ENCODE measurements around the gene GRID1. TPM values are rescaled to one million over a fixed set of nuclear protein-coding genes. Genes with fewer than 3 reads are reported as not detected.

Gene GRID1
- total RNA-seq, 4 donors from 2014 or later = 0.35 to 10.7 (median 1.3) TPM

DNA sequence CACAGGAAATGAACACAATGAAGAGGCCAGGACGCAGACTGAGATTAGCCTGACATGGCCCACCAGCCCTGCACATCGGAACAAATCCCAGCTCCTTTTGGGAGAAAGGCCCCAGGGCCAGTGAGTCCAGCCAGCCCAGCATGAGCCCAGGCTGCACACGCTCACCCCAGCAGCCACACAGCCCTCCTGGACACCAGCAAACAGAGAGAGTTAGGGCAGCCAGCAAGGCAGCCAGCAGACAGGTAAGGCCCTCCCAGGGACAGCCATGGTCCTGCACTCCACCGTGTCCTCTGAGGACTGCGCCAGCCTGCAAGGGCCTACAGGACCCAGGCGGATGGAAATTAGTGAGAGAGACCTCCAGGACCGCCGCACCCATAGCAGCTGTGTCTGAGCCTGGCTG is 8.1 kb upstream of the GRID1 start:
- no peaks in the 10 kb centered on the region for H3K27me3 ChIP-seq
- TF ChIP-seq POLR2A (IDR thresholded peaks at IDR 0.05) (no peak), CTCF (IDR thresholded peaks at IDR 0.05) (no peak)
- DNase-seq = peak in 1 of 3 donors; percentile 36
- no peak overlapping the region for H3K27ac ChIP-seq
- H3K9me3 ChIP-seq = no peaks in the 10 kb centered on the region
- no peaks in the 10 kb centered on the region for H3K36me3 ChIP-seq
- H3K4me1 ChIP-seq = peaks cover 0 to 5% (median 2%) of the 10 kb centered on the region in 4 donors
- no peak overlapping the region for H3K4me3 ChIP-seq

DNA sequence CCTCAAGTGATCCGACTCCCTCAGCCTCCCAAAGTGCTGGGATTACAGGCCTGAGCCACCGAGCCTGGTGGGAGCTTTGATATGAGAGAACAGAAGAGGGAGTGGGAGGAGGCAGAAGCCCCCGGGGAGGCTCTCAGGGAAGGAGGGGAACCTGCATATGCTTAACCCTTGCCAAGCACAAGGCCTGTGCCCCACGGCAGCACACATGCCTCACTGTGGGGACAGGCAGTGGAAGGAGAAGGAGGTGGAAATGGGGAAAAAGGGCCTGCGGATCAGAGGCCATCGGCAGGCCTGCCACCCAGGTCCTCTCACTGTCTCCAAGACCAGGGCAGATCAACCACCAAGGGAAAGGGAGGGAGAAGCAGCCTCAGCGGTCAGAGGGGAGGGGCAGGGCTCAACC is 7.2 kb upstream of the GRID1 start:
- Histone ChIP-seq H3K36me3 (no peaks in the 10 kb centered on the region), H3K9me3 (no peaks in the 10 kb centered on the region), H3K27me3 (no peaks in the 10 kb centered on the region), H3K4me1 (peaks cover 0 to 5% (median 2%) of the 10 kb centered on the region in 4 donors), H3K4me3 (no peak overlapping the region), H3K27ac (no peak overlapping the region)
- no peak for TF ChIP-seq CTCF (IDR thresholded peaks at IDR 0.05)
- no peak for TF ChIP-seq POLR2A (IDR thresholded peaks at IDR 0.05)
- DNase-seq = peak in 1 of 3 donors; percentile 27

GRCh38 chr10:86373251-86373650 is 6.7 kb upstream of the GRID1 start:
- Histone ChIP-seq H3K36me3 (no peaks in the 10 kb centered on the region), H3K27me3 (no peaks in the 10 kb centered on the region), H3K4me1 (peaks cover 0 to 5% (median 2%) of the 10 kb centered on the region in 4 donors), H3K27ac (no peak overlapping the region), H3K9me3 (no peaks in the 10 kb centered on the region), H3K4me3 (no peak overlapping the region)
- peak in 1 of 3 donors; percentile 24 for DNase-seq
- no peak for TF ChIP-seq CTCF (IDR thresholded peaks at IDR 0.05)
- TF ChIP-seq POLR2A (IDR thresholded peaks at IDR 0.05) = no peak

DNA sequence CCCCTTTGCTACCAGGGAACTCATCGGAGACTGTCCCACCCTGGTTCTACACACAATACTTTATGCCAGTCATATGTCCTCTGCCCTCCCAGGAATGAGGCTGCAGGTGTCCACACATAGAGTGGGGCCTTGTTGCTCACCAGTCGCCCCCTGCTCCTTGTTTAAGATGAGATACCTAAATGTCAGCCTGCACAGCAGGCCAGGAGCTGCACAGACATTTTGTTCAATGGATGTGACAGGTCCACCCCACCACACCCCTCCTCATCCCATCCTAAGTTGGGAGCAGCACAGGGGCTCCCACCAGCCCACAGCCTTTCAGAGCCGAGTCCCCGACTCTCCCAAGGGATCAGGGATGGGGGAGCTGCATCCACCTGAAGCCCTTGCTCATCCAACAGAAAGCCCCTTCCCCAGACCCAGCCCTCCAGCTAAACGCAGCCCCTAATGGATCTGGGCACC is 6.2 kb upstream of the GRID1 start:
- Histone ChIP-seq H3K4me3 (no peak overlapping the region), H3K36me3 (no peaks in the 10 kb centered on the region), H3K4me1 (peaks cover 0 to 5% (median 2%) of the 10 kb centered on the region in 4 donors), H3K9me3 (no peaks in the 10 kb centered on the region), H3K27me3 (no peaks in the 10 kb centered on the region), H3K27ac (no peak overlapping the region)
- DNase-seq = peak in 1 of 3 donors; percentile 17
- TF ChIP-seq POLR2A (IDR thresholded peaks at IDR 0.05) (no peak), CTCF (IDR thresholded peaks at IDR 0.05) (no peak)

DNA sequence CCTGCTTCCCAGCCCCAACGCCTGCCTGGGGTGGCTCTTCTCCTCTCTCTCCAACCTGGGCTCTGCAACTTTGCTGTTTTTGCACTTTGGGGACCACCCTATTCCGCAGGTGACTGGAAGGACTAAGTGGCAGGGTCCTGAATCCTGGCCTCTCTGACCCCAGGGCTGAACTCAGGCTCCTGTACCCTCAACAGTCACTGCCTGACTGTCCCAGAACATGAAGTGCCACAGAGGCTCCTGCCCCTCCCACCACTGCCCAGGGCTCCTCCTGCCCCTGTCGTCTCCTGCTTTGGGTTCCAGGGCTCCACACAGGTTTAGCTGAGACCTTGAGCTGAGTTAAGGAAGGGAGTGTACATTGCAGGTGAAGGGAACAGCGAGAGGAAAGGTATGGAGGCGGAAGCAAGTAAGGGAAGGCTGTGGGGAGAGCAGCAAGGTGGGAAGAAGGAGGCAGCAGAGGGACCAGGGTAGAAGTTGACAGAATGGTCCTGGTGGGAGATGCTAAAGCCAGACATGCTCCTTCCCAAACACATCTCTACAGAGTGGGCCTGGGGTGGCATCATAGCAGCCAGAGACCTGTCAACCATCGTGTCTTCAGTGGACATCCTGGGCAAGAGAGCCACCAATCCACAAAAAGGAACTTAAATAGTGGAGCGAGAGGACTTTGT is 5.7 kb upstream of the GRID1 start:
- Histone ChIP-seq H3K9me3 (no peaks in the 10 kb centered on the region), H3K27ac (no peak overlapping the region), H3K36me3 (no peaks in the 10 kb centered on the region), H3K4me1 (peaks cover 0 to 9% (median 6%) of the 10 kb centered on the region in 4 donors), H3K4me3 (no peak overlapping the region), H3K27me3 (peaks cover 0 to 4% of the 10 kb centered on the region in 2 donors)
- TF ChIP-seq POLR2A (IDR thresholded peaks at IDR 0.05) = no peak
- no peak for TF ChIP-seq CTCF (IDR thresholded peaks at IDR 0.05)
- peak in 2 of 3 donors; percentile 17 to 34 for DNase-seq

Measured in Peyer's patch (tissue), 4 donors.